OCI-LY3 (cell line): ENCODE measurements around the gene POLD2.

ENCODE experiments used
- EZH2phosphoT487 ChIP-seq: fragments of 200-600 bp; shearing (Covaris generic); IDR thresholded peaks from 2 replicates; pipeline ENCODE4 v1.6.1; 2018; ENCODE audit warnings: antibody characterized with exemption, mixed run types, low read depth
- TF ChIP-seq, protein P1 (sequence below): fragments of 200-600, 300-600 bp; sonication (generic); IDR thresholded peaks from 2 replicates; pipeline ENCODE4 v1.5.1; 2014; ENCODE audit warnings: antibody characterized with exemption, low read length, low read depth

DNA sequence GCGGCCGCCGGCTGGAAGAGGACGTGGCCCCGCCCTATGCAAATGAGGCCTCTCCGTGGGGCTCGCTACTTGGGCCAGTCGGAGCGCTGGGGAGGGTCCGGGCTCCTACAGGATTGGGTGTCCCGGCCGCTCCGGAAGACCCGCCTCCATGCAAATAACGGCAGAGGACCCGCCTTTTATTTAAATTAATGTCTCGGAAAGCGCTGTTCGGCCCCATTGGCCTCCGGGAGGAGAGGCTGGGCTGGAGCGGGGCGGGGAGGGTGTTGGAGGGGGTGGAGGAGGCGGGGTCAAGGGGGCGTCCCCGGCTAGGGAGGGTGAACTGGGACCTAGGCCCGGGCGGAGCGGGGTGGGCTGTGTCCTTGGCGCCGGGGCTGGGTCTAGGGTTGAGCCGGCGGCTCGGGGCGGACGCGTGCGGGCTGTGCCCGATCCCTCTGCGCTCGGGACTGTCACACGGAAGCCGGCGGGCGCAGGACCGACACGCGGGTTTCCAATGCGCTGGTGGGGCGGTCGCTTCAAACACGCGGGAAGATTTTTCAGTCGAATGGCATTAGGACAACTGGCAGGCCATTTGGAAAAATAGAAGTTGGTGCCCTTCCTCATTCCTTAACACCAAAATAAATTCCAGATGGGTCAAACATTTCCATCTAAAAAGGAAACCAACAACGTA, 40.7 kb downstream of the POLD2 start:
- TF ChIP-seq EZH2phosphoT487: no peak
- TF ChIP-seq, protein P1, sequence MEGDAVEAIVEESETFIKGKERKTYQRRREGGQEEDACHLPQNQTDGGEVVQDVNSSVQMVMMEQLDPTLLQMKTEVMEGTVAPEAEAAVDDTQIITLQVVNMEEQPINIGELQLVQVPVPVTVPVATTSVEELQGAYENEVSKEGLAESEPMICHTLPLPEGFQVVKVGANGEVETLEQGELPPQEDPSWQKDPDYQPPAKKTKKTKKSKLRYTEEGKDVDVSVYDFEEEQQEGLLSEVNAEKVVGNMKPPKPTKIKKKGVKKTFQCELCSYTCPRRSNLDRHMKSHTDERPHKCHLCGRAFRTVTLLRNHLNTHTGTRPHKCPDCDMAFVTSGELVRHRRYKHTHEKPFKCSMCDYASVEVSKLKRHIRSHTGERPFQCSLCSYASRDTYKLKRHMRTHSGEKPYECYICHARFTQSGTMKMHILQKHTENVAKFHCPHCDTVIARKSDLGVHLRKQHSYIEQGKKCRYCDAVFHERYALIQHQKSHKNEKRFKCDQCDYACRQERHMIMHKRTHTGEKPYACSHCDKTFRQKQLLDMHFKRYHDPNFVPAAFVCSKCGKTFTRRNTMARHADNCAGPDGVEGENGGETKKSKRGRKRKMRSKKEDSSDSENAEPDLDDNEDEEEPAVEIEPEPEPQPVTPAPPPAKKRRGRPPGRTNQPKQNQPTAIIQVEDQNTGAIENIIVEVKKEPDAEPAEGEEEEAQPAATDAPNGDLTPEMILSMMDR: no peak
